Liver (tissue), 9 donors: ENCODE data around the gene ALX4. TPM values are rescaled to one million over a fixed set of nuclear protein-coding genes. Genes with fewer than 3 reads are reported as not detected.

ENCODE experiments used
- DNase-seq: peaks from one replicate; pipeline ENCODE4 v3.0.0-alpha.2; 2017; ENCODE audit warnings: low spot score
- H3K27ac ChIP-seq, 2 donors: one replicate each; pipeline ENCODE4 v1.7.0; 2013; ENCODE audit warnings: inconsistent platforms in 2 of 2, low read length in 2 of 2, control low read depth in 1 of 2, low read depth in 1 of 2, mild to moderate bottlenecking in 1 of 2
- H3K27me3 ChIP-seq, 4 donors: one replicate each; pipeline versions ENCODE4 v1.6.1 to v1.7.0; 2013; ENCODE audit warnings: low read length in 3 of 4, inconsistent platforms in 1 of 4, mild to moderate bottlenecking in 1 of 4, moderate library complexity in 1 of 4; ENCODE audit not compliant: control insufficient read depth in 4 of 4, insufficient read depth in 4 of 4
- H3K36me3 ChIP-seq, 4 donors: one replicate each; pipeline versions ENCODE4 v1.6.1 to v1.7.0; 2013; ENCODE audit warnings: low read length in 3 of 4, mild to moderate bottlenecking in 3 of 4, low read depth in 1 of 4, moderate library complexity in 1 of 4; ENCODE audit not compliant: control insufficient read depth in 4 of 4, insufficient read depth in 3 of 4
- H3K4me1 ChIP-seq, 4 donors: one replicate each; pipeline versions ENCODE4 v1.6.1 to v1.7.0; 2013; ENCODE audit warnings: low read length in 3 of 4, mild to moderate bottlenecking in 3 of 4, moderate library complexity in 1 of 4; ENCODE audit not compliant: control insufficient read depth in 4 of 4, insufficient read depth in 4 of 4
- H3K4me3 ChIP-seq, 3 donors: one replicate each; pipeline versions ENCODE4 v1.6.1 to v1.7.0; 2013; ENCODE audit warnings: low read length in 3 of 3, control low read depth in 1 of 3, low read depth in 1 of 3, mild to moderate bottlenecking in 1 of 3
- H3K9ac ChIP-seq, 2 donors: one replicate each; pipeline ENCODE4 v1.7.0; 2013; ENCODE audit warnings: low read length in 2 of 2, mild to moderate bottlenecking in 2 of 2, moderate library complexity in 2 of 2, control low read depth in 1 of 2, low read depth in 1 of 2
- H3K9me3 ChIP-seq, 4 donors: one replicate each; pipeline versions ENCODE4 v1.6.1 to v1.7.0; 2013; ENCODE audit warnings: low read length in 3 of 4; ENCODE audit not compliant: control insufficient read depth in 4 of 4
- ATF3 ChIP-seq: IDR thresholded peaks from 2 replicates; pipeline ENCODE4 v1.6.1; 2016; ENCODE audit warnings: antibody characterized with exemption
- EGR1 ChIP-seq, 2 donors: IDR thresholded peaks; 2 replicates each; pipeline ENCODE4 v1.6.1; 2016 to 2018; ENCODE audit warnings: antibody characterized with exemption in 2 of 2, low read depth in 2 of 2
- FOXA1 ChIP-seq: IDR thresholded peaks from 2 replicates; pipeline ENCODE4 v1.6.1; 2016; ENCODE audit warnings: antibody characterized with exemption
- FOXA2 ChIP-seq: IDR thresholded peaks from 2 replicates; pipeline ENCODE4 v1.6.1; 2016; ENCODE audit warnings: antibody characterized with exemption
- GABPA ChIP-seq, 2 donors: IDR thresholded peaks in 1 of 2; conservative IDR thresholded peaks in 1 of 2; 2 replicates each; pipeline ENCODE4 v1.6.1; 2016; ENCODE audit warnings: antibody characterized with exemption in 2 of 2, mild to moderate bottlenecking in 1 of 2, moderate library complexity in 1 of 2
- HNF4A ChIP-seq, 2 donors: conservative IDR thresholded peaks; 2 replicates each; pipeline ENCODE4 v1.6.1; 2016; ENCODE audit warnings: antibody characterized with exemption in 2 of 2, mild to moderate bottlenecking in 2 of 2
- HNF4G ChIP-seq: IDR thresholded peaks from 2 replicates; pipeline ENCODE4 v1.6.1; 2016; ENCODE audit warnings: antibody characterized with exemption
- MAX ChIP-seq: IDR thresholded peaks from 2 replicates; pipeline ENCODE4 v1.6.1; 2016; ENCODE audit warnings: antibody characterized with exemption
- NR2F2 ChIP-seq: IDR thresholded peaks from 2 replicates; pipeline ENCODE4 v1.6.1; 2016; ENCODE audit warnings: antibody characterized with exemption
- RAD21 ChIP-seq, 2 donors: IDR thresholded peaks; 2 replicates each; pipeline ENCODE4 v1.6.1; 2016; ENCODE audit warnings: antibody characterized with exemption in 2 of 2, mild to moderate bottlenecking in 2 of 2
- RXRA ChIP-seq, 2 donors: IDR thresholded peaks; 2 replicates each; pipeline ENCODE4 v1.6.1; 2017 to 2018; ENCODE audit warnings: antibody characterized with exemption in 2 of 2, mild to moderate bottlenecking in 1 of 2
- SP1 ChIP-seq: IDR thresholded peaks from 2 replicates; pipeline ENCODE4 v1.6.1; 2018; ENCODE audit warnings: antibody characterized with exemption, mild to moderate bottlenecking
- TAF1 ChIP-seq: conservative IDR thresholded peaks from 2 replicates; pipeline ENCODE4 v1.6.1; 2016; ENCODE audit warnings: antibody characterized with exemption, mild to moderate bottlenecking
- YY1 ChIP-seq: IDR thresholded peaks from 2 replicates; pipeline ENCODE4 v1.6.1; 2016; ENCODE audit warnings: antibody characterized with exemption, mild to moderate bottlenecking
- WGBS: extraction: QIAGEN DNeasy Blood & Tissue Kit; methylation state at CpG from one replicate; pipeline ENCODE4 v1.1.7; 2013; 5-methylcytosine and 5-hydroxymethylcytosine counted together
- polyA plus RNA-seq, 2 donors: library from polyadenylated mRNA; stranded (reverse) in 1 of 2; unstranded in 1 of 2; fragments of 200-250 nt in 1 of 2; fragments of >200 nt in 1 of 2; fragmentation: Nextera tagmentation in 1 of 2; extraction: Ambion mirVana in 1 of 2; gene quantifications; one replicate each; pipeline versions ENCODE4 v1.2.1 to v1.2.3, GENCODE V29; 2013 to 2015
- total RNA-seq, 2 donors: library from RNA; depleted of rRNA; stranded (reverse); fragments of >200 nt; gene quantifications; one replicate each; pipeline ENCODE4 v1.2.3, GENCODE V29; 2014
- TF ChIP-seq, protein P1 (sequence below): IDR thresholded peaks from 2 replicates; pipeline ENCODE4 v1.6.1; 2016; ENCODE audit warnings: antibody characterized with exemption
- TF ChIP-seq, protein P2 (sequence below): IDR thresholded peaks from 2 replicates; pipeline ENCODE4 v1.6.1; 2016; ENCODE audit warnings: antibody characterized with exemption, mild to moderate bottlenecking
- TF ChIP-seq, protein P3 (sequence below): fragments of 150-350 bp; IDR thresholded peaks from 2 replicates; pipeline ENCODE4 v1.5.1; 2017; ENCODE audit warnings: improper control_type of control experiment, low read depth, low read length; ENCODE audit not compliant: missing input control
- donor health status: healthy.
- donor health status: healthy.
- donor health status: healthy.
- donor health status: healthy.
- donor health status: healthy.

ALX4 gene
- total and polyA plus RNA-seq, 4 donors, result not detected

DNA sequence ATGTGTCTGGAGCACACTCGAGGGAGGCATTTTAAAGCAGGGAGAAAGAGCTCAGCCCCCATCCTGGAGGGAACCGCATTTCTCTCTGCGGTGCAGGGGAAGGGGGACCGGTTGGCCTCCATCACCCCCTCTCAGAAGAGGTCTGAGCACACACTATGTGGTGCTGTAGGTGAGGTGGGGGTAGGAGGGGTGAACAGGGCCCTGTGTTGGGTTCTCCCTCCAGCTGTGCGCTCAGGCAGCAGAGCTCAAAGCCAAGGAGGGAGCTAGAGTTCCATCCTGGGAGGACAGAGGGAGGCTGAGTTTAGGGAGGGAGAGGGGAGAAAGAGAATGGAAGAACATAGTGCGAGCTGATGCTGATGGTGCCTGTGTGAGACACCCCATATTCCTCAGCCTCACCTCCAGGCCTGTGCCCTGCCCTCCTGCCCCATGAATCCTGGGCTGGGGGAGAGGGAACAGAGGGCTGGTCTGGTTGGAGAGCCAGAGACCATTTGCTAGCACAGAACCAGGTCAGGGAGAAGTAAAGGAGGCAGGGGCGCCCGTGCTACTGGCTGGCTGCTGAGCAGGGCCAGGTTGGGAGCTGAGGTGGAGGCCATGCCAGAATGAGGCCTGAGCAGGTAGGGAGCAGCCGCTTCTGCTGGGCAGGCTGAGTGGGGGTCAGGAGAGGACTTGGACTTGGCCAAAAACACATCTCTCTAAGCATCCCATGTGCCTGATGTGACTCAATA lies 43.7 kb downstream of the ALX4 start:
- Histone ChIP-seq H3K27ac (no peak overlapping the region), H3K4me1 (no peaks in the 10 kb centered on the region), H3K9me3 (no peaks in the 10 kb centered on the region), H3K4me3 (no peak overlapping the region), H3K27me3 (no peaks in the 10 kb centered on the region), H3K36me3 (no peaks in the 10 kb centered on the region), H3K9ac (no peak overlapping the region)
- 85% methylated on average over 9 of the region's 9 CpGs for WGBS
- no peak for DNase-seq
- TF ChIP-seq, protein P1, sequence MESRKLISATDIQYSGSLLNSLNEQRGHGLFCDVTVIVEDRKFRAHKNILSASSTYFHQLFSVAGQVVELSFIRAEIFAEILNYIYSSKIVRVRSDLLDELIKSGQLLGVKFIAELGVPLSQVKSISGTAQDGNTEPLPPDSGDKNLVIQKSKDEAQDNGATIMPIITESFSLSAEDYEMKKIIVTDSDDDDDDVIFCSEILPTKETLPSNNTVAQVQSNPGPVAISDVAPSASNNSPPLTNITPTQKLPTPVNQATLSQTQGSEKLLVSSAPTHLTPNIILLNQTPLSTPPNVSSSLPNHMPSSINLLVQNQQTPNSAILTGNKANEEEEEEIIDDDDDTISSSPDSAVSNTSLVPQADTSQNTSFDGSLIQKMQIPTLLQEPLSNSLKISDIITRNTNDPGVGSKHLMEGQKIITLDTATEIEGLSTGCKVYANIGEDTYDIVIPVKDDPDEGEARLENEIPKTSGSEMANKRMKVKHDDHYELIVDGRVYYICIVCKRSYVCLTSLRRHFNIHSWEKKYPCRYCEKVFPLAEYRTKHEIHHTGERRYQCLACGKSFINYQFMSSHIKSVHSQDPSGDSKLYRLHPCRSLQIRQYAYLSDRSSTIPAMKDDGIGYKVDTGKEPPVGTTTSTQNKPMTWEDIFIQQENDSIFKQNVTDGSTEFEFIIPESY, result no peak
- TF ChIP-seq MAX (no peak), HNF4G (no peak), EGR1 (IDR thresholded peaks at IDR 0.05; ENCODE audit: low read depth in 2 of 2) (no peak), TAF1 (no peak), HNF4A (conservative IDR thresholded peaks at IDR 0.05) (no peak), RAD21 (IDR thresholded peaks at IDR 0.05) (no peak), YY1 (no peak), RXRA (IDR thresholded peaks at IDR 0.05) (no peak), FOXA1 (no peak), GABPA (IDR thresholded peaks at IDR 0.05 in 1 of 2, conservative IDR thresholded peaks at IDR 0.05 in 1 of 2) (no peak)
- TF ChIP-seq, protein P2, sequence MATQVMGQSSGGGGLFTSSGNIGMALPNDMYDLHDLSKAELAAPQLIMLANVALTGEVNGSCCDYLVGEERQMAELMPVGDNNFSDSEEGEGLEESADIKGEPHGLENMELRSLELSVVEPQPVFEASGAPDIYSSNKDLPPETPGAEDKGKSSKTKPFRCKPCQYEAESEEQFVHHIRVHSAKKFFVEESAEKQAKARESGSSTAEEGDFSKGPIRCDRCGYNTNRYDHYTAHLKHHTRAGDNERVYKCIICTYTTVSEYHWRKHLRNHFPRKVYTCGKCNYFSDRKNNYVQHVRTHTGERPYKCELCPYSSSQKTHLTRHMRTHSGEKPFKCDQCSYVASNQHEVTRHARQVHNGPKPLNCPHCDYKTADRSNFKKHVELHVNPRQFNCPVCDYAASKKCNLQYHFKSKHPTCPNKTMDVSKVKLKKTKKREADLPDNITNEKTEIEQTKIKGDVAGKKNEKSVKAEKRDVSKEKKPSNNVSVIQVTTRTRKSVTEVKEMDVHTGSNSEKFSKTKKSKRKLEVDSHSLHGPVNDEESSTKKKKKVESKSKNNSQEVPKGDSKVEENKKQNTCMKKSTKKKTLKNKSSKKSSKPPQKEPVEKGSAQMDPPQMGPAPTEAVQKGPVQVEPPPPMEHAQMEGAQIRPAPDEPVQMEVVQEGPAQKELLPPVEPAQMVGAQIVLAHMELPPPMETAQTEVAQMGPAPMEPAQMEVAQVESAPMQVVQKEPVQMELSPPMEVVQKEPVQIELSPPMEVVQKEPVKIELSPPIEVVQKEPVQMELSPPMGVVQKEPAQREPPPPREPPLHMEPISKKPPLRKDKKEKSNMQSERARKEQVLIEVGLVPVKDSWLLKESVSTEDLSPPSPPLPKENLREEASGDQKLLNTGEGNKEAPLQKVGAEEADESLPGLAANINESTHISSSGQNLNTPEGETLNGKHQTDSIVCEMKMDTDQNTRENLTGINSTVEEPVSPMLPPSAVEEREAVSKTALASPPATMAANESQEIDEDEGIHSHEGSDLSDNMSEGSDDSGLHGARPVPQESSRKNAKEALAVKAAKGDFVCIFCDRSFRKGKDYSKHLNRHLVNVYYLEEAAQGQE, result no peak

DNA sequence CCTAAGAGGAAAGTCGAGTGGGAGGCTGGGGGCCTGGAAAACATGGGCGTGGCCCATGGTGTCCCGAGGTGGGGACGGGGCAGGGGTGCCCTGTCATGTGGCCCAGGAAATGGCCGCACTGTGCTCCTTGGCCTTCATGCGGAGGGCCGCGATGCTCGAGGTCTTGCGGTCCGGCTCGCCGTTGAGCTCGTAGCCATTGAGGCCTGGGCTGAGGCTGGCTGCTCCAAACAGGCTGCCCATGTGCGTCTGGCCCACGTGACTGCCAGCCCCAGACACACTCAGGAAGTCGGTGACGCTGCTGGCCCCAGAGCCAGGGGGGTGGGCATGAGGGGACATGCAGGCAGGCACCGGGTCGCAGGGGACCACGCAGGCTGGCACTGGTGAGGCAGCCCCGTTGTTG lies 45.2 kb downstream of the ALX4 start:
- Histone ChIP-seq H3K36me3 (no peaks in the 10 kb centered on the region), H3K9ac (no peak overlapping the region), H3K9me3 (no peaks in the 10 kb centered on the region), H3K4me3 (no peak overlapping the region), H3K27ac (no peak overlapping the region), H3K4me1 (no peaks in the 10 kb centered on the region), H3K27me3 (no peaks in the 10 kb centered on the region)
- DNase-seq, result no peak
- 91% methylated on average over 22 of the region's 22 CpGs for WGBS
- TF ChIP-seq HNF4A (conservative IDR thresholded peaks at IDR 0.05) (no peak), YY1 (no peak), SP1 (no peak), EGR1 (IDR thresholded peaks at IDR 0.05; ENCODE audit: low read depth in 2 of 2) (no peak), FOXA2 (no peak), TAF1 (no peak), NR2F2 (no peak), HNF4G (no peak), FOXA1 (no peak), ATF3 (no peak)
- TF ChIP-seq, protein P2, result no peak
- TF ChIP-seq, protein P1, result no peak
- TF ChIP-seq, protein P3, sequence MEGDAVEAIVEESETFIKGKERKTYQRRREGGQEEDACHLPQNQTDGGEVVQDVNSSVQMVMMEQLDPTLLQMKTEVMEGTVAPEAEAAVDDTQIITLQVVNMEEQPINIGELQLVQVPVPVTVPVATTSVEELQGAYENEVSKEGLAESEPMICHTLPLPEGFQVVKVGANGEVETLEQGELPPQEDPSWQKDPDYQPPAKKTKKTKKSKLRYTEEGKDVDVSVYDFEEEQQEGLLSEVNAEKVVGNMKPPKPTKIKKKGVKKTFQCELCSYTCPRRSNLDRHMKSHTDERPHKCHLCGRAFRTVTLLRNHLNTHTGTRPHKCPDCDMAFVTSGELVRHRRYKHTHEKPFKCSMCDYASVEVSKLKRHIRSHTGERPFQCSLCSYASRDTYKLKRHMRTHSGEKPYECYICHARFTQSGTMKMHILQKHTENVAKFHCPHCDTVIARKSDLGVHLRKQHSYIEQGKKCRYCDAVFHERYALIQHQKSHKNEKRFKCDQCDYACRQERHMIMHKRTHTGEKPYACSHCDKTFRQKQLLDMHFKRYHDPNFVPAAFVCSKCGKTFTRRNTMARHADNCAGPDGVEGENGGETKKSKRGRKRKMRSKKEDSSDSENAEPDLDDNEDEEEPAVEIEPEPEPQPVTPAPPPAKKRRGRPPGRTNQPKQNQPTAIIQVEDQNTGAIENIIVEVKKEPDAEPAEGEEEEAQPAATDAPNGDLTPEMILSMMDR, result no peak
